H9 (cell line): ENCODE measurements around the gene CTDSPL. TPM values are rescaled to one million over a fixed set of nuclear protein-coding genes. Genes with fewer than 3 reads are reported as not detected.

Experiments used
- DNase-seq: peaks from one replicate; pipeline ENCODE4 v3.0.0-alpha.2; 2017
- H2AFZ ChIP-seq: one replicate; pipeline ENCODE4 v1.6.1; 2013; ENCODE audit warnings: mild to moderate bottlenecking, low read length, control low read depth, moderate library complexity
- H2AK5ac ChIP-seq: 2 replicates; pipeline ENCODE4 v1.6.1; 2013; ENCODE audit warnings: low read length, control low read depth, mixed read lengths; ENCODE audit not compliant: insufficient read length
- H2BK120ac ChIP-seq: one replicate; pipeline ENCODE4 v1.6.1; 2013; ENCODE audit warnings: low read depth, mild to moderate bottlenecking, low read length, control low read depth, inconsistent platforms; ENCODE audit not compliant: poor library complexity, severe bottlenecking
- H2BK12ac ChIP-seq: 2 replicates; pipeline ENCODE4 v1.6.1; 2013; ENCODE audit warnings: low read length, control low read depth, mixed read lengths, low read depth; ENCODE audit not compliant: insufficient read length
- H2BK15ac ChIP-seq: 2 replicates; pipeline ENCODE4 v1.6.1; 2013; ENCODE audit warnings: low read depth, low read length, control low read depth
- H2BK20ac ChIP-seq: one replicate; pipeline ENCODE4 v1.6.1; 2013; ENCODE audit warnings: low read depth, mild to moderate bottlenecking, low read length, control low read depth, inconsistent platforms; ENCODE audit not compliant: poor library complexity, severe bottlenecking
- H2BK5ac ChIP-seq: 2 replicates; pipeline ENCODE4 v1.6.1; 2013; ENCODE audit warnings: low read length, control low read depth, mixed read lengths; ENCODE audit not compliant: insufficient read length
- H3K14ac ChIP-seq: 2 replicates; pipeline ENCODE4 v1.6.1; 2013; ENCODE audit warnings: low read length, control low read depth; ENCODE audit not compliant: insufficient read depth
- H3K18ac ChIP-seq: 2 replicates; pipeline ENCODE4 v1.6.1; 2013; ENCODE audit warnings: low read depth, mild to moderate bottlenecking, mixed read lengths, low read length, control low read depth; ENCODE audit not compliant: insufficient read length
- H3K23ac ChIP-seq: 2 replicates; pipeline ENCODE4 v1.6.1; 2013; ENCODE audit warnings: low read length, control low read depth, mixed read lengths, low read depth; ENCODE audit not compliant: insufficient read length
- H3K23me2 ChIP-seq: 2 replicates; pipeline ENCODE4 v1.6.1; 2013; ENCODE audit warnings: low read depth, mild to moderate bottlenecking, mixed read lengths, low read length, control low read depth; ENCODE audit not compliant: insufficient read length, poor library complexity, severe bottlenecking
- H3K27ac ChIP-seq: 2 replicates; pipeline ENCODE4 v1.5.1; 2013; ENCODE audit warnings: low read length, control low read depth, mixed read lengths, low read depth; ENCODE audit not compliant: insufficient read length
- H3K27me3 ChIP-seq: 2 replicates; pipeline ENCODE4 v1.6.1; 2013; ENCODE audit warnings: low read length, control low read depth, inconsistent platforms; ENCODE audit not compliant: insufficient read depth
- H3K4ac ChIP-seq: 2 replicates; pipeline ENCODE4 v1.6.1; 2013; ENCODE audit warnings: low read depth, mild to moderate bottlenecking, control low read depth, inconsistent platforms, low read length, moderate library complexity
- H3K4me1 ChIP-seq: 2 replicates; pipeline ENCODE4 v1.6.1; 2013; ENCODE audit warnings: low read length, control low read depth, inconsistent platforms; ENCODE audit not compliant: insufficient read depth
- H3K4me2 ChIP-seq: 2 replicates; pipeline ENCODE4 v1.6.1; 2013; ENCODE audit warnings: low read length, control low read depth, mixed read lengths; ENCODE audit not compliant: insufficient read length, insufficient read depth
- H3K56ac ChIP-seq: 2 replicates; pipeline ENCODE4 v1.6.1; 2013; ENCODE audit warnings: low read depth, mild to moderate bottlenecking, mixed read lengths, low read length, control low read depth; ENCODE audit not compliant: insufficient read length
- H3K79me1 ChIP-seq: 2 replicates; pipeline ENCODE4 v1.6.1; 2013; ENCODE audit warnings: low read depth, mild to moderate bottlenecking, moderate library complexity, low read length, control low read depth, inconsistent platforms; ENCODE audit not compliant: insufficient read depth, poor library complexity, severe bottlenecking
- H3K79me2 ChIP-seq: 2 replicates; pipeline ENCODE4 v1.6.1; 2013; ENCODE audit warnings: low read length, control low read depth, inconsistent platforms; ENCODE audit not compliant: insufficient read depth
- H3K9ac ChIP-seq: 2 replicates; pipeline ENCODE4 v1.6.1; 2013; ENCODE audit warnings: low read length, control low read depth, mixed read lengths; ENCODE audit not compliant: insufficient read length; ENCODE audit errors: extremely low read depth
- H3K9me3 ChIP-seq: one replicate; pipeline ENCODE4 v1.6.1; 2013; ENCODE audit warnings: low read depth, low read length, inconsistent platforms; ENCODE audit not compliant: control insufficient read depth
- H3T11ph ChIP-seq: one replicate; pipeline ENCODE4 v1.6.1; 2013; ENCODE audit warnings: mild to moderate bottlenecking, low read length, control low read depth, inconsistent platforms
- H4K20me1 ChIP-seq: one replicate; pipeline ENCODE4 v1.6.1; 2013; ENCODE audit not compliant: control insufficient read depth, insufficient read length, insufficient read depth
- H4K5ac ChIP-seq: 2 replicates; pipeline ENCODE4 v1.6.1; 2013; ENCODE audit warnings: low read depth, mild to moderate bottlenecking, mixed read lengths, low read length, control low read depth; ENCODE audit not compliant: insufficient read length
- H4K8ac ChIP-seq: replicated peaks from 2 replicates; pipeline ENCODE4 v1.6.1; 2013; ENCODE audit warnings: low read length, control low read depth, mixed read lengths, low read depth; ENCODE audit not compliant: insufficient read length
- H4K91ac ChIP-seq: 2 replicates; pipeline ENCODE4 v1.6.1; 2013; ENCODE audit warnings: low read depth, mild to moderate bottlenecking, moderate library complexity, mixed read lengths, low read length, control low read depth; ENCODE audit not compliant: insufficient read length
- H3K27ac Mint-ChIP-seq, 3 experiments: 2 replicates in 2 of 3; 3 replicates in 1 of 3; pipeline ENCODE4 v1.8.0; 2020 to 2021; ENCODE audit warnings: mixed read lengths in 3 of 3, mild to moderate bottlenecking in 1 of 3, moderate library complexity in 1 of 3
- H3K27me3 Mint-ChIP-seq: 2 replicates; pipeline ENCODE4 v1.8.0; 2021; ENCODE audit warnings: low read depth, mild to moderate bottlenecking, moderate library complexity, mixed read lengths
- H3K36me3 Mint-ChIP-seq, 3 experiments: 2 replicates in 2 of 3; 3 replicates in 1 of 3; pipeline ENCODE4 v1.8.0; 2020 to 2021; ENCODE audit warnings: low read depth in 3 of 3, mixed read lengths in 3 of 3; ENCODE audit not compliant: insufficient read depth in 1 of 3
- H3K4me1 Mint-ChIP-seq, 2 experiments: 2 replicates each; pipeline ENCODE4 v1.8.0; 2020; ENCODE audit warnings: mixed read lengths in 2 of 2
- H3K4me3 Mint-ChIP-seq, 2 experiments: 2 replicates in 1 of 2; 3 replicates in 1 of 2; pipeline ENCODE4 v1.8.0; 2020 to 2021; ENCODE audit warnings: mild to moderate bottlenecking in 2 of 2, mixed read lengths in 2 of 2, moderate library complexity in 1 of 2
- H3K9me3 Mint-ChIP-seq, 2 experiments: 2 replicates in 1 of 2; 3 replicates in 1 of 2; pipeline ENCODE4 v1.8.0; 2020; ENCODE audit warnings: mild to moderate bottlenecking in 2 of 2, mixed read lengths in 2 of 2, moderate library complexity in 1 of 2
- CTCF ChIP-seq: fragments of 200-600 bp; sonication (generic); conservative IDR thresholded peaks from 3 replicates; pipeline ENCODE4 v1.8.0; 2021; ENCODE audit warnings: antibody characterized with exemption, mild to moderate bottlenecking
- WGBS: extraction: QIAGEN DNeasy Blood & Tissue Kit; methylation state at CpG from one replicate; pipeline ENCODE4 v1.1.7; 2013; ENCODE audit warnings: missing lambda C conversion rate, low lambda C conversion rate, mixed read lengths; ENCODE audit not compliant: insufficient read length; ENCODE audit errors: extremely low coverage; 5-methylcytosine and 5-hydroxymethylcytosine counted together
- total RNA-seq: library from RNA; stranded (reverse); gene quantifications from 2 replicates; pipeline ENCODE4 v1.2.1, GENCODE V29; 2021

Gene CTDSPL
- total RNA-seq, 1 experiment from 2014 or later: 20.8 TPM

GRCh38 chr3:37953226-37953625, 91.5 kb downstream of the CTDSPL start:
- no peak overlapping the region for H3K18ac ChIP-seq
- H3K4me2 ChIP-seq: no peak overlapping the region
- H4K91ac ChIP-seq: no peak overlapping the region
- H3K27ac ChIP-seq: no peak overlapping the region
- no peak overlapping the region for H4K5ac ChIP-seq
- no peak overlapping the region for H2BK12ac ChIP-seq
- H2AK5ac ChIP-seq: no peak overlapping the region
- no peak overlapping the region for H3K14ac ChIP-seq
- no peak overlapping the region for H3K4me3 Mint-ChIP-seq
- H2BK20ac ChIP-seq: no peak overlapping the region
- no peak overlapping the region for H2AFZ ChIP-seq
- H3K27ac Mint-ChIP-seq: no peak overlapping the region
- H2BK15ac ChIP-seq: no peak overlapping the region
- no peaks in the 10 kb centered on the region for H3K79me2 ChIP-seq
- no peak overlapping the region for H3K9ac ChIP-seq
- H2BK120ac ChIP-seq: no peak overlapping the region
- H3K4ac ChIP-seq: no peak overlapping the region
- H3K36me3 Mint-ChIP-seq: peaks cover 0 to 4% (median 2%) of the 10 kb centered on the region in 3 experiments; a peak in 2 of 7 replicates
- no peaks in the 10 kb centered on the region for H3K79me1 ChIP-seq
- DNase-seq: no peak
- no peaks in the 10 kb centered on the region for H3K27me3 ChIP-seq
- H3K27me3 Mint-ChIP-seq: no peaks in the 10 kb centered on the region
- H3K4me1 ChIP-seq: peaks cover 3% of the 10 kb centered on the region
- H2BK5ac ChIP-seq: no peak overlapping the region
- peaks cover 15 to 17% of the 10 kb centered on the region in 2 experiments for H3K4me1 Mint-ChIP-seq
- H3K23ac ChIP-seq: no peak overlapping the region
- no peak for TF ChIP-seq CTCF
- no peak overlapping the region for H3T11ph ChIP-seq
- H4K8ac ChIP-seq: no peak overlapping the region
- no peaks in the 10 kb centered on the region for H3K9me3 Mint-ChIP-seq
- no peaks in the 10 kb centered on the region for H3K9me3 ChIP-seq
- H3K56ac ChIP-seq: no peak overlapping the region
- H3K23me2 ChIP-seq: no peaks in the 10 kb centered on the region
- H4K20me1 ChIP-seq: no peaks in the 10 kb centered on the region
- no CpG with 5 or more reads among the region's 2 CpGs for WGBS
